ENCODE data around the gene MMAA.
"Not testable (repeated sequence)": the region's sequence is repeated elsewhere in the genome, so short reads cannot be mapped to it uniquely, and the experiment has no call there.

The MMAA gene

GRCh38 chr4:145618932-145619638, at the start of gene MMAA:
MMAA (plus strand) TSS chr4:145619385; CDS start chr4:145639140, 19,755 bp downstream.
- peak; percentile 91 for DNase-seq (ENCODE audit: low read depth)

- DNase-seq (ENCODE audit: low read depth): not testable (repeated sequence)
Observed at GRCh38 chr4:145574546-145574945, 44.6 kb upstream of the MMAA start.

- no peak for DNase-seq (ENCODE audit: low read depth)
Observed at GRCh38 chr4:145580906-145581305, 38.3 kb upstream of the MMAA start.

- DNase-seq (ENCODE audit: low read depth): no peak
Observed at GRCh38 chr4:145583191-145584055, 35.8 kb upstream of the MMAA start.

- no peak for DNase-seq (ENCODE audit: low read depth)
Observed at GRCh38 chr4:145587088-145587754, 32.0 kb upstream of the MMAA start.

GRCh38 chr4:145589381-145589780, 29.8 kb upstream of the MMAA start:
- not testable (repeated sequence) for DNase-seq (ENCODE audit: low read depth)

GRCh38 chr4:145589916-145590702, 29.1 kb upstream of the MMAA start:
- no peak for DNase-seq (ENCODE audit: low read depth)

GRCh38 chr4:145602129-145602760, 16.9 kb upstream of the MMAA start:
- DNase-seq (ENCODE audit: low read depth): no peak

GRCh38 chr4:145605941-145606340, 13.2 kb upstream of the MMAA start:
- DNase-seq (ENCODE audit: low read depth): no peak

GRCh38 chr4:145609481-145610427, 9.4 kb upstream of the MMAA start:
- peak; percentile 44 for DNase-seq (ENCODE audit: low read depth)

GRCh38 chr4:145613566-145614232, 5.5 kb upstream of the MMAA start:
- no peak for DNase-seq (ENCODE audit: low read depth)

GRCh38 chr4:145614233-145614610, 5.0 kb upstream of the MMAA start:
- no peak for DNase-seq (ENCODE audit: low read depth)

GRCh38 chr4:145618210-145618931, 814 bp upstream of the MMAA start:
- no peak for DNase-seq (ENCODE audit: low read depth)

- DNase-seq (ENCODE audit: low read depth): peak; percentile 12
Observed at GRCh38 chr4:145619639-145619996, 433 bp downstream of the MMAA start.

GRCh38 chr4:145622067-145622466, 2.9 kb downstream of the MMAA start:
- not testable (repeated sequence) for DNase-seq (ENCODE audit: low read depth)

- DNase-seq (ENCODE audit: low read depth): no peak
Observed at GRCh38 chr4:145623831-145624230, 4.6 kb downstream of the MMAA start.

GRCh38 chr4:145625677-145626622, 6.8 kb downstream of the MMAA start:
- no peak for DNase-seq (ENCODE audit: low read depth)

GRCh38 chr4:145626623-145626982, 7.4 kb downstream of the MMAA start:
- no peak for DNase-seq (ENCODE audit: low read depth)
